ENCODE data around the gene COPG1.

COPG1 gene

DNA sequence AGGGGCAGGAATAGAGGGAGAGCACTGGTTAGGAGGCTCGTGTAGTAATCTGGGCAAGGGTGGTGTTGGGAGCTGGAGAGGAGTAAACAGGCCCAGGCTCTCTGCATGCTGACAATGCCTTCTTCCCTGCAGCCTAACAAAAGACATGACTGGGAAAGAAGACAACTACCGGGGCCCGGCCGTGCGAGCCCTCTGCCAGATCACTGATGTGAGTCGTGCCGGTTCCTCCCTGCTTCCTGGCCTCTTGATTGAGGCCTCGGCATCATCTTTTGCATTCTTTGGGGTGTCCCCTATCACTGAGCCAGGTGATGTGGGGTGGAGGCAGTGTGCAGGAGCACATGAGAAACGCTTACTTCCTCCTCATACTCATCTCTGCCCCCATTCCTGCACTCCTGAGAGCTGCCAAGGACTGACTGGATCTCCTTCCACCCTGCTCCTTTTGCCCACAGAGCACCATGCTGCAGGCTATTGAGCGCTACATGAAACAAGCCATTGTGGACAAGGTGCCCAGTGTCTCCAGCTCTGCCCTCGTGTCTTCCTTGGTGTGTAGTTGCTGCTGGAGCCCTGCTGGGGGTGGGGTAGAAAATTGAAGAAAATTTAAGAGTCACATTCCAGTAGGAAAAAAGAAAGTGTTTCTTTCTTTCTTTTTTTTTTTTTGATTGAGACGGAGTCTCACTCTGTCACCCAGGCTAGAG, 5.3 kb downstream of the COPG1 start:
- DNase-seq (ENCODE audit: low read depth in 2 of 2), result no peak
- no peak overlapping the region for H3K4me3 ChIP-seq (replicated peaks in 1 of 2; ENCODE audit: low read depth in 2 of 2, low read length in 2 of 2)
- TF ChIP-seq CTCF (IDR thresholded peaks at IDR 0.05; ENCODE audit: low read depth, low read length), result no peak

DNA sequence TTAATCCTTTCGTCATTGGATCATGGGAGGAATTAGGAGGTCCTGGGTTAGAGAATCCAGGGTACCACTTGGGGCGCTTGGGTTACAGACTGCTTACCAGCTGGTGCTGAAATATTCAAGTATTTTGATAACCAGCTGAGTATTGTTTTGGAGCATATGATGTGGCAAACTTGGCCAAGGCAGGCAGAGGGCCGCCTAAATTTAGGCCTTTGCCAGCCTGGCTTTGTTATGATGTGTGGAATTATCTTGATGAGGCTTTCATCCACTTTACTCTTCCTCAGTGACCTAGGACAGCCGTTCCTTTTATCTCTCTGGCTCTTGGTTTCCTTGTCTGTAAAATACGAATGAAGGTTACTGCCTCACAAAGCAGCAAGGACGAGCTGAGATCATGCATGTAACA, 6.9 kb downstream of the COPG1 start:
- H3K4me3 ChIP-seq (replicated peaks in 1 of 2; ENCODE audit: low read depth in 2 of 2, low read length in 2 of 2), result no peak overlapping the region

GRCh38 chr3:129257609-129258008, 8.2 kb downstream of the COPG1 start:
- no peak for DNase-seq (ENCODE audit: low read depth in 2 of 2)
- H3K4me3 ChIP-seq (replicated peaks in 1 of 2; ENCODE audit: low read depth in 2 of 2, low read length in 2 of 2), result no peak overlapping the region
- TF ChIP-seq CTCF (IDR thresholded peaks at IDR 0.05; ENCODE audit: low read depth, low read length), result no peak

More for the DNA sequence above, 6.9 kb downstream of the COPG1 start:
- no peak for DNase-seq (ENCODE audit: low read depth in 2 of 2)
- no peak for TF ChIP-seq CTCF (IDR thresholded peaks at IDR 0.05; ENCODE audit: low read depth, low read length)

- no peak for DNase-seq (ENCODE audit: low read depth in 2 of 2)
- TF ChIP-seq CTCF (IDR thresholded peaks at IDR 0.05; ENCODE audit: low read depth, low read length), result no peak
- H3K4me3 ChIP-seq (replicated peaks in 1 of 2; ENCODE audit: low read depth in 2 of 2, low read length in 2 of 2), result no peak overlapping the region
These were observed 10.4 kb downstream of the COPG1 start for GRCh38 chr3:129259612-129260477.

DNA sequence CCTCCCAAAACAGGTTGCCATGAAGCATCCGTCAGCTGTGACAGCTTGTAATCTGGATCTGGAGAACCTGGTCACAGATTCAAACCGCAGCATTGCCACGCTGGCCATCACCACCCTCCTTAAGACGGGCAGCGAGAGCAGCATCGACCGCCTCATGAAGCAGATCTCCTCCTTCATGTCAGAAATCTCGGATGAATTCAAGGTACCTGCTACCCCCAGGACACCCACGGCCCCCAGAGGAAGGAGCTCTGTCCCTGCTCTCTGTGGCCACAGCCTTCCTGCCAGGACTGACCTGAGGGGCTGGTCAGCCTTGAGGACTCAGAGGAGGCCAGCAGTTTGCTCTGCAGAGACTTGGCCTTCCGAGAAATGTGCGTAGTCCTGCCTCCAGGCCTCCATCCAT, 11.2 kb downstream of the COPG1 start:
- no peak for TF ChIP-seq CTCF (IDR thresholded peaks at IDR 0.05; ENCODE audit: low read depth, low read length)
- DNase-seq (ENCODE audit: low read depth in 2 of 2), result no peak
- H3K4me3 ChIP-seq (replicated peaks in 1 of 2; ENCODE audit: low read depth in 2 of 2, low read length in 2 of 2), result no peak overlapping the region

GRCh38 chr3:129261894-129262293, 12.5 kb downstream of the COPG1 start:
- no peak overlapping the region for H3K4me3 ChIP-seq (replicated peaks in 1 of 2; ENCODE audit: low read depth in 2 of 2, low read length in 2 of 2)
- no peak for DNase-seq (ENCODE audit: low read depth in 2 of 2)
- no peak for TF ChIP-seq CTCF (IDR thresholded peaks at IDR 0.05; ENCODE audit: low read depth, low read length)

All from cardiac fibroblast (primary cell).